ENCODE measurements around the gene MAPK11. TPM values are rescaled to one million over a fixed set of nuclear protein-coding genes. Genes with fewer than 3 reads are reported as not detected.

MAPK11 gene
- total and polyA plus RNA-seq, 7 donors, result 0.23 to 7.3 (median 2.9) TPM

GRCh38 chr22:50250555-50251476 is 19.4 kb downstream of the MAPK11 start, which contains the start of gene HDAC10:
Gene HDAC10, minus strand, starts transcription at chr22:50251265. Its CDS starts 233 bp downstream, at chr22:50251032.
- intact Hi-C loops (cut with DNase I), result loop anchor here (1.0 kb wide), 1 partner anchor 91 kb away; no protein-coding TSS in a partner anchor
- 1% methylated on average over 81 of the region's 81 CpGs for WGBS, 2 donors
- H3K4me3 ChIP-seq, result peak within 1 kb of the TSS; percentile 47 to 82 (median 68)
- peaks cover 0 to 12% (median 3%) of the 10 kb centered on the region in 4 donors for H3K36me3 ChIP-seq
- peaks cover 0 to 48% (median 32%) of the 10 kb centered on the region in 4 donors for H3K4me1 ChIP-seq
- H3K27ac ChIP-seq, result peak within 1 kb of the TSS; percentile 75 to 82 (median 81)
- H3K27me3 ChIP-seq, result no peaks in the 10 kb centered on the region
- no peaks in the 10 kb centered on the region for H3K9me3 ChIP-seq
- peak; percentile 88 for DNase-seq
- peak in 2 of 4 donors; percentile 58 to 68 for TF ChIP-seq POLR2AphosphoS5 (IDR thresholded peaks at IDR 0.05)
- no peak for TF ChIP-seq POLR2A (IDR thresholded peaks at IDR 0.05)
- no peak for TF ChIP-seq EP300 (IDR thresholded peaks at IDR 0.05)

DNA sequence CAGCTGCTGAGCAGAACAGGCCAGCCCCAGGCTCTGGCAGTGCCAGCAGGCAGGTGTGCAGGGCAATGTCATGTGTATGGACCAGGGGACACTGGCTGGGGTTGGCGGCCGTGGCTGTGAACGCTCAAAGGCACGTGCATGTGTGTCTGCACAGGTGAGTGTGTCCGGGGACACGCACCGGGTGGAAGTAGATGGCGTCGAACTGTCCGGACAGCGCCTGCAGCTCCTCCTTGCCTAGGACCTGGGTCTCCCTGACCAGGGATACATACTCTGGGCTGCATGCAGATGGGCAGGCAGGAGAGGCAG is 20.0 kb downstream of the MAPK11 start:
- H3K9me3 ChIP-seq, result no peaks in the 10 kb centered on the region
- H3K27me3 ChIP-seq, result no peaks in the 10 kb centered on the region
- WGBS, 2 donors, result 46 to 74% methylated on average over 11 of the region's 11 CpGs
- peaks cover 0 to 14% (median 3%) of the 10 kb centered on the region in 4 donors for H3K36me3 ChIP-seq
- H3K4me3 ChIP-seq, result peak overlapping the region in 3 of 4 donors; percentile 57 to 82 (median 79)
- peak overlapping the region in 2 of 4 donors; percentile 80 to 82 for H3K27ac ChIP-seq
- peaks cover 0 to 54% (median 38%) of the 10 kb centered on the region in 4 donors for H3K4me1 ChIP-seq
- no peak for TF ChIP-seq CTCF (IDR thresholded peaks at IDR 0.05)
- TF ChIP-seq POLR2AphosphoS5 (IDR thresholded peaks at IDR 0.05), result no peak
- no peak for TF ChIP-seq EP300 (IDR thresholded peaks at IDR 0.05)
- no peak for TF ChIP-seq POLR2A (IDR thresholded peaks at IDR 0.05)
- intact Hi-C loops (cut with DNase I), result no loop called here
- no peak for DNase-seq

GRCh38 chr22:50249341-50250248 is 20.6 kb downstream of the MAPK11 start:
- H3K27me3 ChIP-seq, result no peaks in the 10 kb centered on the region
- TF ChIP-seq EP300 (IDR thresholded peaks at IDR 0.05) (no peak), POLR2AphosphoS5 (IDR thresholded peaks at IDR 0.05) (no peak), CTCF (IDR thresholded peaks at IDR 0.05) (no peak), POLR2A (IDR thresholded peaks at IDR 0.05) (no peak)
- 86 to 92% methylated on average over 32 of the region's 32 CpGs for WGBS, 2 donors
- H3K4me3 ChIP-seq, result peak overlapping the region in 2 of 4 donors; percentile 79 to 82
- peaks cover 0 to 54% (median 38%) of the 10 kb centered on the region in 4 donors for H3K4me1 ChIP-seq
- peaks cover 0 to 14% (median 3%) of the 10 kb centered on the region in 4 donors for H3K36me3 ChIP-seq
- no peaks in the 10 kb centered on the region for H3K9me3 ChIP-seq
- no peak overlapping the region for H3K27ac ChIP-seq
- DNase-seq, result no peak
- intact Hi-C loops (cut with DNase I), result loop anchor here (5.0 kb wide), 1 partner anchor 278 kb away; the partner anchor contains the start of gene SCO2

DNA sequence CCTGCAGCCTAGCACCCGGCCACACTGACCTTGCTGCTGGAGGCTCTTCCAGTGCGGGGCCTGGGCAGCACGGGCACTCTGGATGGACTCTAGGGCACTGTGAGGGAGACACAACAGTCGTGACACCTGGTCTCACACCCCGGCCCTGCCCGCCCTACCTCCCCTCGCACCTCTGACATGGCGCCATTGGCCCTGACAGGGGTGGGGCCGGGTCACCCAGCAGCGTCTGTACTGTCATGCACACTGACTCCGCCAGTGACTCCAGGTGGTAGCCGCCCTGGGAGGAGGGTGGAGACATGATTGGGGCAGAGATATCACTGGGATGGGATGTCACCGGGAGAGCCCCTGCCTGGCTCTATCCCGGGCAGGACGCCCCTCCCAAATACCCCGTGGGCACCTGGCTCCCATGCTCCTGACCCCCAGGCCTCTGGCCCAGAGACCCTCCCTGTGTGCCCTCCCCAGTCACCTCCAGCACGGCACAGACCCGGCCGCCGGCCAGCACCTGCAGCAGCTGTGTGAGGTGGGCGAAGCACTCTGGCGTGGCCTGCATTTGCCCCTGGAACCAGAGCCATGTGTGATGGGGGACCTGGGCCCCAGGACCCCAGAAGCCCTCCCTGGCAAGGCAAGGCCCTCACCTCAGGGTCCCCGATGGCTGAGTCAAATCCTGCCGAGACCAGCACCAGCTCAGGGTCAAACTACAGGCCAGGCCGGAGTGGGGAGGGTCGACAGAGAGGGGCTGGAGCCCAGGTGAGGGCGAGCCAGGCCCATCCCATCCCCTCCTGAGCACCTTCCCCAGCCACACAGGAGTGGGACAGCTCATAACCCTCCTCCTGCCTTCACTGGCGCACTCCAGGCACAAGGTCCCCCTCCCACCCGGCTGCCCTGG is 21.7 kb downstream of the MAPK11 start:
- DNase-seq, result no peak
- H3K27ac ChIP-seq, result no peak overlapping the region
- intact Hi-C loops (cut with DNase I), result loop anchor here (5.0 kb wide), 1 partner anchor 279 kb away; the partner anchor contains the start of gene SCO2
- H3K4me3 ChIP-seq, result no peak overlapping the region
- peaks cover 0 to 63% (median 41%) of the 10 kb centered on the region in 4 donors for H3K4me1 ChIP-seq
- H3K27me3 ChIP-seq, result no peaks in the 10 kb centered on the region
- TF ChIP-seq CTCF (IDR thresholded peaks at IDR 0.05) (no peak), POLR2A (IDR thresholded peaks at IDR 0.05) (no peak), POLR2AphosphoS5 (IDR thresholded peaks at IDR 0.05) (no peak), EP300 (IDR thresholded peaks at IDR 0.05) (no peak)
- no peaks in the 10 kb centered on the region for H3K9me3 ChIP-seq
- WGBS, 2 donors, result 83 to 91% methylated on average over 29 of the region's 29 CpGs
- H3K36me3 ChIP-seq, result peaks cover 0 to 14% (median 3%) of the 10 kb centered on the region in 4 donors

Measured in sigmoid colon (tissue), 7 donors.